ENCODE data around the gene ZMIZ2. TPM values are rescaled to one million over a fixed set of nuclear protein-coding genes. Genes with fewer than 3 reads are reported as not detected.

Gene ZMIZ2
- total and polyA plus RNA-seq, 2 of the 8 experiments (the other 6 are each of a cell fraction or from before 2014, with no cell fraction given): 24.4 to 66.4 TPM

DNA sequence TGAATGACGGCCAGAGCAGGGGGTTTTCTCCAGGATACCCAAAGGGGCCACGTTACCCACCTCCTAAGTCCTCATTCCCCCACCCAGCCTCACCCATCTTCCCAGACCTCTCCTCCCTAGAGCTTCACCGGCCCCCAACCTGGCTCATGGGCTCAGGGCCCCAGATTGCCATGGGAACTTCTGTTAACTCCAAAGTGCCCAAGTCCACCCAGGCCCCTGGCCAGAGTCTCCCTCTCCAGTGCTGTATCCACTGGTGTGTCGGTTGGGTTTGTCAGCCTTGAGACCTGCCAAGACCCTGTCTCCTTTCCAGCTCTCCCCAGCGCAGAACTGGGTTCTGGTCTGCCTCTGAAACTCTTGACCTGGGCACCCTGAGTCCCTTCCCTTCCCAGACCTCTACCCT is 37.1 kb upstream of the ZMIZ2 start:
- H3K27ac ChIP-seq (ENCODE audit: low read depth, low read length): no peak overlapping the region
- no peaks in the 10 kb centered on the region for H3K23me2 ChIP-seq (ENCODE audit: low read depth, low read length)
- H3K36me3 ChIP-seq (ENCODE audit: control insufficient read depth in 2 of 4, insufficient read depth in 4 of 4, low read length in 3 of 4): peaks cover 2 to 16% (median 6%) of the 10 kb centered on the region in 4 experiments; a peak in 5 of 8 replicates
- no peak overlapping the region for H2AK5ac ChIP-seq (ENCODE audit: low read depth, low read length)
- H3K4ac ChIP-seq (replicated peaks; ENCODE audit: insufficient read length, low read depth, low read length): no peak overlapping the region
- H3K9ac ChIP-seq (replicated peaks in 1 of 4; ENCODE audit: extremely low read depth in 1 of 4, low read depth in 3 of 4, low read length in 3 of 4): no peak overlapping the region
- no peak for FAIRE-seq
- no peak overlapping the region for H3K56ac ChIP-seq (replicated peaks; ENCODE audit: insufficient read length, low read depth, low read length)
- H2BK15ac ChIP-seq (ENCODE audit: low read length): no peak overlapping the region
- H3K4me2 ChIP-seq (ENCODE audit: insufficient read depth in 1 of 2, low read depth in 2 of 2, low read length in 2 of 2): no peak overlapping the region
- H3K9me3 ChIP-seq (ENCODE audit: insufficient read depth in 2 of 2, low read depth in 1 of 2, low read length in 1 of 2): no peaks in the 10 kb centered on the region
- no peak overlapping the region; the same call in 1 of the 2 replicates for H4K8ac ChIP-seq (ENCODE audit: extremely low read depth, insufficient read depth, low read length)
- H2BK5ac ChIP-seq (ENCODE audit: low read depth, low read length): no peak overlapping the region
- H4K5ac ChIP-seq (ENCODE audit: insufficient read length, low read depth, low read length): no peak overlapping the region
- TF ChIP-seq HDAC6 (IDR thresholded peaks at IDR 0.05; ENCODE audit: low read depth, low read length) (no peak), CHD2 (IDR thresholded peaks at IDR 0.05; ENCODE audit: low read length) (no peak), RXRA (IDR thresholded peaks at IDR 0.05; ENCODE audit: insufficient read depth, low read depth, low read length) (no peak), EZH2 (IDR thresholded peaks at IDR 0.05; ENCODE audit: low read depth, low read length, severe bottlenecking) (no peak), RBBP5 (IDR thresholded peaks at IDR 0.05; ENCODE audit: borderline replicate concordance, low read depth, low read length) (no peak), KDM4A (IDR thresholded peaks at IDR 0.05; ENCODE audit: low read depth, low read length, severe bottlenecking) (no peak), KDM1A (IDR thresholded peaks at IDR 0.05; ENCODE audit: borderline replicate concordance, low read length) (no peak), POU5F1 (IDR thresholded peaks at IDR 0.05; ENCODE audit: low read depth, low read length) (no peak), RNF2 (IDR thresholded peaks at IDR 0.05; ENCODE audit: borderline replicate concordance, low read depth, low read length, missing control alignments, poor library complexity, severe bottlenecking) (no peak), POLR2AphosphoS5 (IDR thresholded peaks at IDR 0.05; ENCODE audit: low read depth, low read length) (no peak), FOSL1 (IDR thresholded peaks at IDR 0.05; ENCODE audit: insufficient read depth, low read depth, low read length) (no peak), CREB1 (IDR thresholded peaks at IDR 0.05) (no peak)
- TF ChIP-seq, protein P1, sequence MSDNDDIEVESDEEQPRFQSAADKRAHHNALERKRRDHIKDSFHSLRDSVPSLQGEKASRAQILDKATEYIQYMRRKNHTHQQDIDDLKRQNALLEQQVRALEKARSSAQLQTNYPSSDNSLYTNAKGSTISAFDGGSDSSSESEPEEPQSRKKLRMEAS (IDR thresholded peaks at IDR 0.05): no peak
- no peak overlapping the region for H3K18ac ChIP-seq (ENCODE audit: extremely low read depth, low read length)
- H3K14ac ChIP-seq (ENCODE audit: insufficient read length): no peak overlapping the region
- H2BK20ac ChIP-seq (ENCODE audit: low read length): no peak overlapping the region
- H4K91ac ChIP-seq (replicated peaks; ENCODE audit: insufficient read length, low read length): no peak overlapping the region
- ChIA-PET CTCF (ENCODE audit: partially characterized antibody) (no interaction called here), POLR2A (ENCODE audit: partially characterized antibody) (interaction anchor here (1.0 kb wide), 1 partner anchor 17 kb away, joined by 3 read pairs; no protein-coding TSS in a partner anchor)
- no peak overlapping the region for H2BK120ac ChIP-seq (replicated peaks; ENCODE audit: low read depth, low read length)
- WGBS, 2 experiments (ENCODE audit: extremely low coverage in 1 of 2, insufficient coverage in 1 of 2, insufficient read length in 1 of 2, insufficient replicate concordance in 2 of 2, low coverage in 1 of 2, low lambda C conversion rate in 2 of 2, missing lambda C conversion rate in 1 of 2): 81% methylated on average over 5 of the region's 5 CpGs; no CpG with 5 or more reads in 1 of the 2 experiments
- no peaks in the 10 kb centered on the region for H3K79me2 ChIP-seq (ENCODE audit: control insufficient read depth in 1 of 2, insufficient read depth in 2 of 2, low read length in 2 of 2)
- H2BK12ac ChIP-seq (ENCODE audit: low read depth, low read length): no peak overlapping the region
- H4K20me1 ChIP-seq (replicated peaks in 1 of 2; ENCODE audit: control insufficient read depth in 1 of 2, insufficient read depth in 2 of 2, low read length in 2 of 2): peaks cover 0 to 3% of the 10 kb centered on the region in 2 experiments
- DNase-seq (ENCODE audit: low read depth in 1 of 2, low spot score in 2 of 2): no peak
- H3K4me1 ChIP-seq (replicated peaks in 1 of 4; ENCODE audit: control insufficient read depth in 3 of 4, insufficient read depth in 4 of 4, low read length in 3 of 4): no peaks in the 10 kb centered on the region; a peak in 1 of 7 replicates
- H3K27me3 ChIP-seq (replicated peaks in 1 of 4; ENCODE audit: control insufficient read depth in 3 of 4, extremely low read depth in 1 of 4, insufficient read depth in 3 of 4, low read length in 3 of 4): no peaks in the 10 kb centered on the region
- H3K23ac ChIP-seq (ENCODE audit: insufficient read length): no peak overlapping the region
- no peak overlapping the region for H2AFZ ChIP-seq (ENCODE audit: low read length)
- H3K4me3 ChIP-seq (ENCODE audit: extremely low read depth in 1 of 4, insufficient read depth in 2 of 4, low read depth in 3 of 4, low read length in 4 of 4): no peak overlapping the region
- no peaks in the 10 kb centered on the region for H3K79me1 ChIP-seq (ENCODE audit: low read depth, low read length)

All from H1 (cell line).